Stimulated activated CD4-positive, alpha-beta T cell treated with anti-CD3 and anti-CD28 coated beads, Interleukin-4, amount 100 ng/mL, for 1 hour (primary cell): ENCODE data around the gene TCF25.
A peak's percentile ranks its signal among the peaks of the same experiment; 100 is the strongest.
"Not testable (repeated sequence)": the region's sequence is repeated elsewhere in the genome, so short reads cannot be mapped to it uniquely, and the experiment has no call there.

Experiments
- DNase-seq: peaks from one replicate; pipeline ENCODE4 v3.0.0-alpha.2; 2020

Gene TCF25

GRCh38 chr16:89873109-89873971 lies at the start of gene TCF25:
Gene TCF25 (plus strand): TSS chr16:89873592. CDS start chr16:89873668, 76 bp downstream.
- peak; percentile 88 for DNase-seq

DNA sequence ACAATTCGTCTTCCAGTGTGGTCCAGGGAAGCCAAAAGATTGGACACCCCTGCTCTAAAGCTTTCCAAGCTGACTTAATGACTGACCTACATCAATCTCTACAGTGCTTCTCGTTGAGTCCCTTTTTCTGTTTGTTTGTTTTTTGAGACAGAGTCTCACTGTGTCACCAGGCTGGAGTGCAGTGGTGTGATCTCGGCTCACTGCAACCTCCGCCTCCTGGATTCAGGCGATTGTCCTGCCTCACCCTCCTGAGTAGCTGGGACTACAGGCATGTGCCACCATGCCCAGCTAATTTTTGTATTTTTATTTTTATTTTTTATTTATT lies 49.6 kb upstream of the TCF25 start:
- DNase-seq = not testable (repeated sequence)

DNA sequence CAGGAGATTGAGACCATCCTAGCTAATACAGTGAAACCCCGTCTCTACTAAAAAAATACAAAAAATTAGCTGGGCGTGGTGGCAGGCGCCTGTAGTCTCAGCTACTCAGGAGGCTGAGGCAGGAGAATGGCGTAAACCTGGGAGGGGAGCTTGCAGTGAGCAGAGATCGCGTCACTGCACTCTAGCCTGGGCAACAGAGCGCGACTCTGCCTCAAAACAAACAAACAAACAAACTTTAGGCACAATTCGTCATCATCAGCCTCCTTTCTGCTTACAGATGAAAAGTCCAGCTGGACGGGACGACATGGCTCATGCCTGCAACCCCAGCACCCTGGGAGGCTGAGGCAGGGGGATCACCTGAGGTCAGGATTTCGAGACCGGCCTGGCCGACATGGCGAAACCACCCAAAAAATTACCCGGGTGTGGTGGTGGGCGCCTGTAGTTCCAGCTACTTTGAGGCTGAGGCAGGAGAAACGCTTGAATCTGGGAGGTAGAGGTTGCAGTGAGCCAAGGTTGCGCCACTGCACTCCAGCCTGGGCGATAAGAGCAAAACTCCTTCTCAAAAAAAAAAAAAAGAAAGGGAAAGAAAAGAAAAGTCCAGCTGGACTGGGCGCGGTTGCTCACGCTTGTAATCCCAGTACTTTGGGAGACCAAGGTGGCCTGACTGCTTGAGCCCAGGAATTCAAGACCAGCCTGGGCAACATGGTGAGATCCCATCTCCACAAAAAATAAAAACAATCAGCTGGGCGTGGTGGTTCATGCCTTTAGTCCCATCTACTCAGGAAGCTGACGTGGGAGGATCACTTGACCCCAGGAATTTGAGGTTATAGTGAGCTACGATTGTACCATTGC lies 46.6 kb upstream of the TCF25 start:
- DNase-seq = no peak

DNA sequence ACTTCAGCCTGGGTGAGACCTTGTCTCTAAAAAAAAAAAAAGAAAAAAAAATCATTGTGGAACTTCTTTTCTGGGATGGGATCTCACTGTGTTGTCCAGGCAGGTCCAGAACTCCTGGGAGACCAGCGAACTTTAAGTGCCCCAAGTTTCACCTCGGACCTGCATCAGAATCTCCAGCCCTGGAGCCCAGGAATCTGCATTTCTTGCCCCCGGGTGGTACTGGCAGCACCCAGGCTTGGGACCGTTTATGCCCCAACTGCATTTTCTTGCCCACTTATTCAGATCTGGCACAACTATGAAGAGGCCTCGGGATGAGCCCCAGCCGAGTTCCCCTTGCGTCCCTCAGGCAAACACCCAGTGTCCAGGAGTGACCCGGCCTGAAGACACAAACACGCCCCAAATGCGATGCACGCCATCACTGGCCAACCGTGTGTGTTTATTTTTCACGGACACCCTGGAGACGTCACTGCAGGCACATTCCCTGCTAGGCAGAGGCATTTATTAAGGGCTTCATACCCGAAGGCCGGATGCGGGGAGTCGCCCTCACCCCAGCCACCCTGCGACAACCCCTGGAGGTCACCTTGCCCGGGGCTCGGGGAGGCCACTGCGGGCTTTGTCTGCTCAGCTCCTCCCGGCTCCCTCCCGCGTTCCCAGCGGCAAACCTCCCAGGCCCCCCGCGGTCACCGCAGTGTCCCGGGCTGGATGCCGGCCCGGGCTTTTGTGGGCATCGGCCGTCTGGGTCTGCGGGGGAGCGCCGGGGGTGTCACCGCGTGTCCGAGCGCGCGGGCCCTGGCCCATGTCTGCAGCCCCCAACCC lies 45.8 kb upstream of the TCF25 start:
- no peak for DNase-seq

GRCh38 chr16:89828199-89828869 lies 45.1 kb upstream of the TCF25 start, which contains the start of gene SPIRE2:
Gene SPIRE2 (plus strand): TSS chr16:89828475. CDS start chr16:89828551, 76 bp downstream.
- peak; percentile 75 for DNase-seq

- no peak for DNase-seq
These were observed 44.3 kb upstream of the TCF25 start for GRCh38 chr16:89828870-89829629.

- no peak for DNase-seq
These were observed 43.6 kb upstream of the TCF25 start for GRCh38 chr16:89829630-89830437.

DNA sequence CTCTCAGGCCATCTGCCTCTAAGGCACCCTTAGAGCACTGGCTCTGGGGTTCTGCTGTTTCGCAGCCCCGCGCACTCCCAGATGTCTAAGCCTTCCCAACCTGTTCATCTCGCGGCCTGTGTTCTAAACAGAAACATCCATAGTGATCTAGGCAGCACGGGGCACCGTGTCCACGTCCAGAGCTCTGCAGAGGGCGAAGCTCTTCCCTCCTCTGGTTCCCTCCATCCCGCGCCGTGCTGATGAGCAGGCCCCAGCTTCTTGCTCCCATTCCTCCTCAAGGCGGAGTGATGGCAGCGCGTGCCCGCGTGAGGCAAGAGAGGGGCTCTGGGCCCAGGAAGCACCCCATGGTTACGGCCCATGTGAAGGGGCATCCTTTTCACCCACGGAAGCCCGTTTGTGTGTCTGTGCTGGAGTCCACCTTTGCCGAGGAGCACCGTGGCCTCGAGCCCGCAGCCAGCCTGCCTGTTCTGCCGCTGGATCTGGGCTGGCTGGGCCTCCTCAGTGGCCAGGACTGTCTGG lies 41.5 kb upstream of the TCF25 start:
- no peak for DNase-seq

GRCh38 chr16:89833664-89834363 lies 39.6 kb upstream of the TCF25 start:
- DNase-seq = not testable (repeated sequence)

- not testable (repeated sequence) for DNase-seq
These were observed 38.5 kb upstream of the TCF25 start for GRCh38 chr16:89834813-89835363.

DNA sequence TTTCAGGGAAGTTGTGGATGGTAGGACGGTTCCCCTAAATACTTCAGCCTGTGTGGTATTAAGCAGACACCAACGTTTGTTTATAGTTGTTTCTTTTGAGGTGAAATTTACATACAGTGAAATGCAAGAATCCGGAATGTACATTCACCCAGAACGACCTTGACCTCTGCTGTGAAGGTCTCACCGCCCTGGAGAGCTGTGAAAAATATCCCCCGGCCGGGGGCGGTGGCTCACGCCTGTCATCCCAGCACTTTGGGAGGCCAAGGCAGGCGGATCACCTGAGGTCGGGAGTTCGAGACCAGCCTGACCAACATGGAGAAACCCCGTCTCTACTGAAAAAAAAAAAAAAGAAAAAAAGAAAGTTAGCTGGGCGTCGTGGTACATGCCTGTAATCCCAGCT lies 36.9 kb upstream of the TCF25 start:
- not testable (repeated sequence) for DNase-seq

DNA sequence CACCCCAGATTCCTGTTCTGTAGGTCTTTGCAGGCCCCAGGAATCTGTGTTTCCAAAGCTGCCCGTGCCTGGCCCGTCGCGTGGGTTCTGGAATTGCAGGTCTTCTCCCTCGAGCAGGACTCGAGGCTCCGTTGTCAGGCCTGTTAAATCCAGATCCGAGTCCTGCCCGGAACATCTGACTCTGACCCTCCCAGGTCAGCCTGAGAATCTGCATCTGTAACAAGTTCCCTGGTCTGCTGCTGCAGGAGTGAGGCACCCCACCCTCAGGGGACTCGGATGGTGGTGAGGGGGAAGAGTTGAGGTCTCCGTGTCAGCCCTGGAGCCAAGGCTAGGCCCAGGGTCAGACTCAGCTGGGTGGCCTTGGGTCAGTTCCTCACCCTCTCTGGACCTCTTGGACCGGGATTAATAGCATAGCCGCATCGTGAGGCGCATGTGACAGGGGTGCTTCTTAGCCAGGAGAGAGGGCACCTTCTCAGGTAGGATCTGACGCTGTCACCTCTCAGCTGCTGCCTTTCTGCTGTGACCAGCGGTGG lies 36.3 kb upstream of the TCF25 start:
- DNase-seq = no peak

DNA sequence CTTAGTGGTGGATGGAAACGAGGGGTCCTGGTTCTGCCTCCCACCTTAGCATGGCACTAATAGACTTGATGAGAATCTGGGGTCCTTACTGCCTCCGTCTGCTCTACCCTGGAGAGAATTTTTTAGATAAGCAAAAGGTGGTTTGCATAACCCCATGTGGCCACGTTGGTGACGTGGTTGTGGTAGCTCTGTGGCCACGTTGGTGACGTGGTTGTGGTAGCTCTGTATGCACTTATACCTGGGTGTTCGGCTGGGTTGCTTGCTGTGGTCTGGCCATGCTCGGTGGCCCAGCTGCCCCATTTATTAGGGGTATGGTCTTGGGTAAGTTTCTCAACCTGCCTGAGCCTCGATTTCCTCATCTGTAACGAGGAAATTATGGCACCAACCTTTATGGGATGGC lies 32.1 kb upstream of the TCF25 start:
- no peak for DNase-seq

- no peak for DNase-seq
These were observed 30.7 kb upstream of the TCF25 start for GRCh38 chr16:89842471-89843408.

DNA sequence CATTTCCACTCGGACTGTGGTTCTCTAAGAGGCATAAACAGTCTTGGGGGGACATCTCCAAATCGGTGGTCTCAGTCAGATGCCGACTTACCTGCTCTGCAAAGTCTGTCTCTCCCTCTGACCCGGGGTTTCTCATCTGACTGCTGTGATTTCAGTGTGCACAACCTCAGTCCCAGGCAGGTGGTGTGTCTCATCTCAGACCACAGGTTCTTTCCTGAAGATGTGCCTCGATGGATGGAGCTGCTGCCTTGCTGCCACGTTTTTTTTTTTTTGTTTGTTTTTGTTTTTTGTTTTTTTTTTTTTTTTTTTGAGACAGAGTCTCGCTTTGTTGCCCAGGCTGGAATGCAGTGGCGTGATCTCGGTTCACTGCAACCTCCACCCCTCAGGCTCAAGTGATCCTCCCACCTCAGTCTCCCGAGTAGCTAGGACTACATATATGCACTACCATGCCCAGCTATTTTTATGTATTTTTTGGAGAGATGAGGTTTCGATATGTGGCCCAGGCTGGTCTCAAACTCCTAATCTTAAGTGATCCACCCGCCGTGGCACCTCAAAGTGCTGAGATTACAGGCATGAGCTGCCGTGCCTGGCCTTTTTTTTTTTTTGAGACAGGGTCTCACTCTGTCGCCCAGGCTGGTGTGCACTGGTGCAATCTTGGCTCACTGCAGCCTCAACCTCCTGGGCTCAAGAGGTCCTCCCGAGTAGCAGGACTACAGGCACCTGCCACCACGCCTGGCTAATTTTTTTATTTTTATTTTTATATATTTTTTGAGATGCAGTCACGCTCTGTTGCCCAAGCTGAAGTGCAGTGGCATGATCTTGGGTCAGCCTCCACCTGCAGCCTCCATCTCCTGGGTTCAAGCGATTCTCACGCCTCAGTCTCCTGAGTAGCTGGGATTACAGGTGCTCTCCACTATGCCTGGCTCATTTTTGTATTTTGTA lies 29.7 kb upstream of the TCF25 start:
- DNase-seq = no peak

DNA sequence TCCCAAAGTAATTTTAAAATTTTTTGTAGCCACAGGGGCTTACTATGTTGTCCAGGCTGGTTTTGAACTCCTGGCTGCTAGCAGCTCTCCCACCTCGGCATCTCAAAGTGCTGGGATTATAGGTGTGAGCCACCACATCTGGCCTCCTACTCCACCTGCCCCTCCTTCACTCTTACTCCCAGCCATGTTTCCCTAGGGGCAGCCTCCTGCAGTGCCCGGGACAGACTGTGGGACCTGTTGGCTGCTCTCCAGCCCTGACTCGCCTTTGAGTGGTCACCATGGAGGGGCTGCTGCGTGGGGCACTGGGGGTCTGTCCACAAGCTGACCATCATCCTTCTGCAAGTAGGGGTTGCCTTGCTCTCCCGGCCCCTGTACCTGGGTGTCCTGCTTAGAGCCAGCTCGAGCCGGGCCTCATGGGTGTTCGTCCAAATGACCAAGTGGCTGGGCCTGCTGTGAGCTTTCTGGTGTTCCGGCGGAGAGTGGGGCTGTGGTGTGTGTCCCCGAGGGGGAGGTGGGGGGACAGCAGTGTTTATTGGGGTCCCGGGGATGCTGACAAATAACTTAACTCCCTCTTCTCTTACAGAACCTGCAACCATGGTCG lies 28.6 kb upstream of the TCF25 start:
- no peak for DNase-seq
